HEK293 (cell line): ENCODE data around the gene CACNG6.

ENCODE experiments used
- GLIS1 ChIP-seq: fragments of 450-650 bp; formaldehyde crosslinking; IDR thresholded peaks from 2 replicates; pipeline ENCODE4 v1.5.1; 2016; ENCODE audit warnings: missing biosample characterization, missing genetic modification characterization
- GLIS2 ChIP-seq: fragments of 450-650 bp; formaldehyde crosslinking; IDR thresholded peaks from 2 replicates; pipeline ENCODE4 v1.5.1; 2016; ENCODE audit warnings: missing biosample characterization, missing genetic modification characterization
- HOXD13 ChIP-seq: sonication (generic); formaldehyde crosslinking; IDR thresholded peaks from 2 replicates; pipeline ENCODE4 v1.8.0; 2022; ENCODE audit warnings: missing genetic modification reagents, borderline replicate concordance
- KLF8 ChIP-seq: fragments of 450-650 bp; formaldehyde crosslinking; IDR thresholded peaks from 2 replicates; pipeline ENCODE4 v1.5.1; 2016; ENCODE audit warnings: missing biosample characterization, missing genetic modification characterization
- MYNN ChIP-seq: fragments of 450-650 bp; formaldehyde crosslinking; IDR thresholded peaks from 2 replicates; pipeline ENCODE4 v1.5.1; 2016; ENCODE audit warnings: missing biosample characterization, missing genetic modification characterization, borderline replicate concordance
- YY1 ChIP-seq: fragments of 450-650 bp; formaldehyde crosslinking; IDR thresholded peaks from 2 replicates; pipeline ENCODE4 v1.5.1; 2018; ENCODE audit warnings: missing biosample characterization, missing genetic modification characterization
- YY2 ChIP-seq: fragments of 450-650 bp; formaldehyde crosslinking; IDR thresholded peaks from 2 replicates; pipeline ENCODE4 v1.5.1; 2016; ENCODE audit warnings: missing biosample characterization, missing genetic modification characterization
- ZBTB21 ChIP-seq: fragments of 450-650 bp; formaldehyde crosslinking; IDR thresholded peaks from 2 replicates; pipeline ENCODE4 v1.5.1; 2017; ENCODE audit warnings: missing biosample characterization, missing genetic modification characterization
- ZBTB6 ChIP-seq: fragments of 450-650 bp; formaldehyde crosslinking; IDR thresholded peaks from 2 replicates; pipeline ENCODE4 v1.5.1; 2017; ENCODE audit warnings: missing biosample characterization, missing genetic modification characterization
- ZFHX2 ChIP-seq: fragments of 450-650 bp; formaldehyde crosslinking; conservative IDR thresholded peaks from 2 replicates; pipeline ENCODE4 v1.5.1; 2016; ENCODE audit warnings: missing biosample characterization, missing genetic modification characterization
- ZIC2 ChIP-seq: fragments of 450-650 bp; formaldehyde crosslinking; IDR thresholded peaks from 2 replicates; pipeline ENCODE4 v1.5.1; 2016; ENCODE audit warnings: missing biosample characterization, missing genetic modification characterization
- ZNF121 ChIP-seq: fragments of 450-650 bp; formaldehyde crosslinking; IDR thresholded peaks from 2 replicates; pipeline ENCODE4 v1.5.1; 2016; ENCODE audit warnings: missing biosample characterization, missing genetic modification characterization
- ZNF132 ChIP-seq: fragments of 450-650 bp; formaldehyde crosslinking; IDR thresholded peaks from 2 replicates; pipeline ENCODE4 v1.5.1; 2017; ENCODE audit warnings: missing biosample characterization, missing genetic modification characterization, borderline replicate concordance
- ZNF19 ChIP-seq: fragments of 450-650 bp; formaldehyde crosslinking; IDR thresholded peaks from 2 replicates; pipeline ENCODE4; 2016; ENCODE audit warnings: missing biosample characterization, missing genetic modification characterization, low read depth
- ZNF23 ChIP-seq: fragments of 450-650 bp; formaldehyde crosslinking; IDR thresholded peaks from 2 replicates; pipeline ENCODE4 v1.5.1; 2016; ENCODE audit warnings: missing biosample characterization, missing genetic modification characterization, borderline replicate concordance
- ZNF324 ChIP-seq: fragments of 450-650 bp; formaldehyde crosslinking; IDR thresholded peaks from 2 replicates; pipeline ENCODE4 v1.5.1; 2016; ENCODE audit warnings: missing biosample characterization, missing genetic modification characterization
- ZNF335 ChIP-seq: fragments of 450-650 bp; formaldehyde crosslinking; conservative IDR thresholded peaks from 2 replicates; pipeline ENCODE4 v1.5.1; 2016; ENCODE audit warnings: missing biosample characterization, missing genetic modification characterization
- ZNF341 ChIP-seq: fragments of 450-650 bp; formaldehyde crosslinking; IDR thresholded peaks from 2 replicates; pipeline ENCODE4; 2016; ENCODE audit warnings: low read depth, missing biosample characterization, missing genetic modification characterization
- ZNF391 ChIP-seq: fragments of 450-650 bp; formaldehyde crosslinking; IDR thresholded peaks from 2 replicates; pipeline ENCODE4 v1.5.1; 2016; ENCODE audit warnings: low read depth, missing biosample characterization, missing genetic modification characterization, borderline replicate concordance
- ZNF394 ChIP-seq: fragments of 450-650 bp; formaldehyde crosslinking; IDR thresholded peaks from 2 replicates; pipeline ENCODE4 v1.5.1; 2016; ENCODE audit warnings: missing biosample characterization, missing genetic modification characterization, mild to moderate bottlenecking, moderate library complexity, borderline replicate concordance
- ZNF426 ChIP-seq: fragments of 450-650 bp; formaldehyde crosslinking; IDR thresholded peaks from 2 replicates; pipeline ENCODE4 v1.5.1; 2017; ENCODE audit warnings: missing biosample characterization, missing genetic modification characterization, mild to moderate bottlenecking, inconsistent platforms, moderate library complexity
- ZNF473 ChIP-seq: fragments of 450-650 bp; formaldehyde crosslinking; IDR thresholded peaks from 2 replicates; pipeline ENCODE4 v1.5.1; 2017; ENCODE audit warnings: missing biosample characterization, missing genetic modification characterization
- ZNF530 ChIP-seq: fragments of 450-650 bp; formaldehyde crosslinking; IDR thresholded peaks from 2 replicates; pipeline ENCODE4 v1.5.1; 2016; ENCODE audit warnings: low read depth, missing biosample characterization, missing genetic modification characterization
- ZNF580 ChIP-seq: fragments of 450-650 bp; formaldehyde crosslinking; IDR thresholded peaks from 2 replicates; pipeline ENCODE4 v1.5.1; 2016; ENCODE audit warnings: missing biosample characterization, missing genetic modification characterization
- ZNF610 ChIP-seq: fragments of 450-650 bp; formaldehyde crosslinking; IDR thresholded peaks from 2 replicates; pipeline ENCODE4 v1.5.1; 2016; ENCODE audit warnings: missing biosample characterization, missing genetic modification characterization, borderline replicate concordance
- ZNF623 ChIP-seq: fragments of 450-650 bp; formaldehyde crosslinking; IDR thresholded peaks from 2 replicates; pipeline ENCODE4 v1.5.1; 2016; ENCODE audit warnings: missing biosample characterization, missing genetic modification characterization
- ZNF785 ChIP-seq: fragments of 450-650 bp; formaldehyde crosslinking; IDR thresholded peaks from 2 replicates; pipeline ENCODE4 v1.5.1; 2016; ENCODE audit warnings: missing biosample characterization, missing genetic modification characterization
- ZNF791 ChIP-seq: fragments of 450-650 bp; formaldehyde crosslinking; IDR thresholded peaks from 2 replicates; pipeline ENCODE4 v1.5.1; 2016; ENCODE audit warnings: missing biosample characterization, missing genetic modification characterization
- ZNF830 ChIP-seq: fragments of 450-650 bp; IDR thresholded peaks from 2 replicates; pipeline ENCODE4 v1.5.0; 2018; ENCODE audit warnings: missing biosample characterization, missing genetic modification characterization, low read depth, mild to moderate bottlenecking, moderate library complexity
- ZSCAN16 ChIP-seq: fragments of 450-650 bp; formaldehyde crosslinking; IDR thresholded peaks from 2 replicates; pipeline ENCODE4 v1.5.1; 2016; ENCODE audit warnings: missing biosample characterization, missing genetic modification characterization
- TF ChIP-seq, protein P1 (sequence below): fragments of 450-650 bp; formaldehyde crosslinking; IDR thresholded peaks from 2 replicates; pipeline ENCODE4 v1.5.1; 2016; ENCODE audit warnings: missing biosample characterization, missing genetic modification characterization, borderline replicate concordance
- TF ChIP-seq, protein P2 (sequence below): fragments of 450-650 bp; formaldehyde crosslinking; IDR thresholded peaks from 2 replicates; pipeline ENCODE4 v1.5.1; 2016; ENCODE audit warnings: missing biosample characterization, missing genetic modification characterization
- TF ChIP-seq, protein P3 (sequence below): fragments of 450-650 bp; formaldehyde crosslinking; IDR thresholded peaks from 2 replicates; pipeline ENCODE4 v1.5.1; 2017; ENCODE audit warnings: missing biosample characterization, missing genetic modification characterization

Gene CACNG6

GRCh38 chr19:53980539-53981375 lies 10.7 kb upstream of the CACNG6 start (continued):
- TF ChIP-seq MYNN (tag by site-specific recombination) = no peak
- no peak for TF ChIP-seq YY2
- TF ChIP-seq ZNF610 (tag by site-specific recombination) = no peak
- TF ChIP-seq, protein P1, sequence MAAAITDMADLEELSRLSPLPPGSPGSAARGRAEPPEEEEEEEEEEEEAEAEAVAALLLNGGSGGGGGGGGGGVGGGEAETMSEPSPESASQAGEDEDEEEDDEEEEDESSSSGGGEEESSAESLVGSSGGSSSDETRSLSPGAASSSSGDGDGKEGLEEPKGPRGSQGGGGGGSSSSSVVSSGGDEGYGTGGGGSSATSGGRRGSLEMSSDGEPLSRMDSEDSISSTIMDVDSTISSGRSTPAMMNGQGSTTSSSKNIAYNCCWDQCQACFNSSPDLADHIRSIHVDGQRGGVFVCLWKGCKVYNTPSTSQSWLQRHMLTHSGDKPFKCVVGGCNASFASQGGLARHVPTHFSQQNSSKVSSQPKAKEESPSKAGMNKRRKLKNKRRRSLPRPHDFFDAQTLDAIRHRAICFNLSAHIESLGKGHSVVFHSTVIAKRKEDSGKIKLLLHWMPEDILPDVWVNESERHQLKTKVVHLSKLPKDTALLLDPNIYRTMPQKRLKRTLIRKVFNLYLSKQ (tag by site-specific recombination) = no peak
- TF ChIP-seq GLIS2 = no peak
- TF ChIP-seq KLF8 = 0 out of 2 replicates have a peak, but pooled peaks have one; percentile 60
- TF ChIP-seq ZBTB21 = peak; percentile 61; the same call in 1 of the 2 replicates
- TF ChIP-seq, protein P2, sequence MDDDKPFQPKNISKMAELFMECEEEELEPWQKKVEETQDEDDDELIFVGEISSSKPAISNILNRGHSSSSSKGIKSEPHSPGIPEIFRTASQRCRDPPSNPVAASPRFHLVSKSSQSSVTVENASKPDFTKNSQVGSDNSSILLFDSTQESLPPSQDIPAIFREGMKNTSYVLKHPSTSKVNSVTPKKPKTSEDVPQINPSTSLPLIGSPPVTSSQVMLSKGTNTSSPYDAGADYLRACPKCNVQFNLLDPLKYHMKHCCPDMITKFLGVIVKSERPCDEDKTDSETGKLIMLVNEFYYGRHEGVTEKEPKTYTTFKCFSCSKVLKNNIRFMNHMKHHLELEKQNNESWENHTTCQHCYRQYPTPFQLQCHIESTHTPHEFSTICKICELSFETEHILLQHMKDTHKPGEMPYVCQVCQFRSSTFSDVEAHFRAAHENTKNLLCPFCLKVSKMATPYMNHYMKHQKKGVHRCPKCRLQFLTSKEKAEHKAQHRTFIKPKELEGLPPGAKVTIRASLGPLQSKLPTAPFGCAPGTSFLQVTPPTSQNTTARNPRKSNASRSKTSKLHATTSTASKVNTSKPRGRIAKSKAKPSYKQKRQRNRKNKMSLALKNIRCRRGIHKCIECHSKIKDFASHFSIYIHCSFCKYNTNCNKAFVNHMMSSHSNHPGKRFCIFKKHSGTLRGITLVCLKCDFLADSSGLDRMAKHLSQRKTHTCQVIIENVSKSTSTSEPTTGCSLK = no peak
- no peak for TF ChIP-seq ZNF391 (tag by site-specific recombination)
- TF ChIP-seq ZNF580 (tag by site-specific recombination) = no peak
- TF ChIP-seq ZNF121 (tag by site-specific recombination) = no peak
- no peak for TF ChIP-seq ZBTB6 (tag by site-specific recombination)
- TF ChIP-seq ZNF785 = no peak
- no peak for TF ChIP-seq ZNF426 (tag by site-specific recombination)
- TF ChIP-seq YY1 (tag by site-specific recombination) = no peak
- TF ChIP-seq GLIS1 (tag by site-specific recombination) = no peak
- TF ChIP-seq ZNF473 (tag by site-specific recombination) = no peak
- no peak for TF ChIP-seq ZNF830 (tag by site-specific recombination)
- TF ChIP-seq ZSCAN16 (tag by site-specific recombination) = no peak
- no peak for TF ChIP-seq ZFHX2 (tag by site-specific recombination)
- TF ChIP-seq ZNF19 (tag by site-specific recombination) = no peak
- no peak for TF ChIP-seq ZNF324 (tag by site-specific recombination)
- TF ChIP-seq HOXD13 (CRISPR knock-in tag) = no peak
- TF ChIP-seq ZNF23 (tag by site-specific recombination) = no peak
- peak; percentile 61 for TF ChIP-seq ZNF335
- peak; percentile 100 for TF ChIP-seq ZNF394 (tag by site-specific recombination)
- TF ChIP-seq ZNF791 (tag by site-specific recombination) = no peak
- TF ChIP-seq ZNF132 (tag by site-specific recombination) = no peak
- no peak for TF ChIP-seq ZNF623 (tag by site-specific recombination)
- TF ChIP-seq ZIC2 (tag by site-specific recombination) = peak; percentile 46
- TF ChIP-seq ZNF341 = peak; percentile 99
- TF ChIP-seq, protein P3, sequence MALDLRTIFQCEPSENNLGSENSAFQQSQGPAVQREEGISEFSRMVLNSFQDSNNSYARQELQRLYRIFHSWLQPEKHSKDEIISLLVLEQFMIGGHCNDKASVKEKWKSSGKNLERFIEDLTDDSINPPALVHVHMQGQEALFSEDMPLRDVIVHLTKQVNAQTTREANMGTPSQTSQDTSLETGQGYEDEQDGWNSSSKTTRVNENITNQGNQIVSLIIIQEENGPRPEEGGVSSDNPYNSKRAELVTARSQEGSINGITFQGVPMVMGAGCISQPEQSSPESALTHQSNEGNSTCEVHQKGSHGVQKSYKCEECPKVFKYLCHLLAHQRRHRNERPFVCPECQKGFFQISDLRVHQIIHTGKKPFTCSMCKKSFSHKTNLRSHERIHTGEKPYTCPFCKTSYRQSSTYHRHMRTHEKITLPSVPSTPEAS (tag by site-specific recombination) = no peak
- no peak for TF ChIP-seq ZNF530 (tag by site-specific recombination)
